ENCODE measurements around the gene FILIP1.
"Not testable (repeated sequence)": the region's sequence is repeated elsewhere in the genome, so short reads cannot be mapped to it uniquely, and the experiment has no call there.

FILIP1 gene

GRCh38 chr6:75449630-75450206 is 43.9 kb downstream of the FILIP1 start:
- DNase-seq (ENCODE audit: low read depth), result no peak

- no peak for DNase-seq (ENCODE audit: low read depth)
These were observed 47.2 kb downstream of the FILIP1 start for GRCh38 chr6:75446241-75446880.

- no peak for DNase-seq (ENCODE audit: low read depth)
These were observed 47.9 kb downstream of the FILIP1 start for GRCh38 chr6:75445738-75446137.

GRCh38 chr6:75444899-75445298 is 48.7 kb downstream of the FILIP1 start:
- no peak for DNase-seq (ENCODE audit: low read depth)

GRCh38 chr6:75441883-75442282 is 51.7 kb downstream of the FILIP1 start:
- DNase-seq (ENCODE audit: low read depth), result not testable (repeated sequence)

GRCh38 chr6:75441479-75441878 is 52.1 kb downstream of the FILIP1 start:
- not testable (repeated sequence) for DNase-seq (ENCODE audit: low read depth)

- DNase-seq (ENCODE audit: low read depth), result no peak
These were observed 55.0 kb downstream of the FILIP1 start for GRCh38 chr6:75438442-75439116.

- DNase-seq (ENCODE audit: low read depth), result no peak
These were observed 55.6 kb downstream of the FILIP1 start for GRCh38 chr6:75438013-75438431.

- no peak for DNase-seq (ENCODE audit: low read depth)
These were observed 56.1 kb downstream of the FILIP1 start for GRCh38 chr6:75437421-75437891.

GRCh38 chr6:75436869-75437268 is 56.7 kb downstream of the FILIP1 start:
- DNase-seq (ENCODE audit: low read depth), result no peak

- DNase-seq (ENCODE audit: low read depth), result not testable (repeated sequence)
These were observed 60.8 kb downstream of the FILIP1 start for GRCh38 chr6:75432809-75433208.

- DNase-seq (ENCODE audit: low read depth), result no peak
These were observed 62.2 kb downstream of the FILIP1 start for GRCh38 chr6:75431379-75431778.

- no peak for DNase-seq (ENCODE audit: low read depth)
These were observed 62.8 kb downstream of the FILIP1 start for GRCh38 chr6:75430631-75431325.

- DNase-seq (ENCODE audit: low read depth), result no peak
These were observed 64.4 kb downstream of the FILIP1 start for GRCh38 chr6:75429061-75429703.

GRCh38 chr6:75428204-75428603 is 65.4 kb downstream of the FILIP1 start:
- DNase-seq (ENCODE audit: low read depth), result no peak

- DNase-seq (ENCODE audit: low read depth), result no peak
These were observed 66.3 kb downstream of the FILIP1 start for GRCh38 chr6:75427329-75427728.

- no peak for DNase-seq (ENCODE audit: low read depth)
These were observed 68.7 kb downstream of the FILIP1 start for GRCh38 chr6:75424618-75425548.

- no peak for DNase-seq (ENCODE audit: low read depth)
These were observed 70.2 kb downstream of the FILIP1 start for GRCh38 chr6:75423386-75423785.

- DNase-seq (ENCODE audit: low read depth), result no peak
These were observed 71.5 kb downstream of the FILIP1 start for GRCh38 chr6:75422024-75422639.

- DNase-seq (ENCODE audit: low read depth), result no peak
These were observed 72.1 kb downstream of the FILIP1 start for GRCh38 chr6:75421316-75422023.
